B cell (primary cell): ENCODE results near the gene ZBTB48.

ENCODE experiments used
- EZH2 ChIP-seq: IDR thresholded peaks from 2 replicates; pipeline ENCODE4 v1.6.1; 2012; ENCODE audit warnings: borderline replicate concordance, low read depth, mild to moderate bottlenecking, moderate library complexity, low read length; ENCODE audit not compliant: insufficient read depth, poor library complexity, severe bottlenecking
- TF ChIP-seq, protein P1 (sequence below): fragments of 200-600 bp; IDR thresholded peaks from one replicate; pipeline ENCODE4 v1.8.0; 2022; ENCODE audit warnings: antibody characterized with exemption, mild to moderate bottlenecking

DNA sequence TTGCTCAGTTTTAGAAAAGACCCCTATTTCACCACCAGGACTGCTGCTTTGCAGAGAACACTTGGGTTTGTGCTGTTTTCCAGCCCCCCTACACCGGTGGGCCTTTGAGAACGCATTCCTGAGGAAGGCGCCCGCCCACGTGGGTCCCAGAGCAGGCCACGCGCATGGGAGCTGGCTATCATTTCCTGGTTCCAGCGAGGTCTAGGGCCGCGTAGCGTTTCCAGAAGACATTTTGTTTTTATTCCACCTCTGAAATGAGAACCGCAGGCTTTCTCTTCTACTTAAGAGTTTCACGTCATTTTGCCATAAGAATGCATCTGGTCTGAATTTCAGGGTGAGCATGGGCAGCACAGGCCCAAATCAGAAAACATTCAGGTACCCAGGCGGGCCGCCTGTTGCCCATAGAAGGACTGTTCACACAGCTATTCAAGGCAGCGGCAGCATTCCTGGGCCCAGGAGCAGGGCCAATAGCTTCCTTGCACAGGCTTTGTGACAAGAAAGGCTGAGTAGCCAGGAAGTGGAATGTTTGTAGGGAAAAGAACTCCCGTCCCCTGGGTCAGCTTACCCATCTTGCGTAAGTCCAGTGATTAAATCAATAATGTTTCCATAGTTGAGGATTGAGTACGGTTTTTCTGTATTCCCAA is 24.2 kb downstream of the ZBTB48 start:
- no peak for TF ChIP-seq EZH2
- TF ChIP-seq, protein P1, sequence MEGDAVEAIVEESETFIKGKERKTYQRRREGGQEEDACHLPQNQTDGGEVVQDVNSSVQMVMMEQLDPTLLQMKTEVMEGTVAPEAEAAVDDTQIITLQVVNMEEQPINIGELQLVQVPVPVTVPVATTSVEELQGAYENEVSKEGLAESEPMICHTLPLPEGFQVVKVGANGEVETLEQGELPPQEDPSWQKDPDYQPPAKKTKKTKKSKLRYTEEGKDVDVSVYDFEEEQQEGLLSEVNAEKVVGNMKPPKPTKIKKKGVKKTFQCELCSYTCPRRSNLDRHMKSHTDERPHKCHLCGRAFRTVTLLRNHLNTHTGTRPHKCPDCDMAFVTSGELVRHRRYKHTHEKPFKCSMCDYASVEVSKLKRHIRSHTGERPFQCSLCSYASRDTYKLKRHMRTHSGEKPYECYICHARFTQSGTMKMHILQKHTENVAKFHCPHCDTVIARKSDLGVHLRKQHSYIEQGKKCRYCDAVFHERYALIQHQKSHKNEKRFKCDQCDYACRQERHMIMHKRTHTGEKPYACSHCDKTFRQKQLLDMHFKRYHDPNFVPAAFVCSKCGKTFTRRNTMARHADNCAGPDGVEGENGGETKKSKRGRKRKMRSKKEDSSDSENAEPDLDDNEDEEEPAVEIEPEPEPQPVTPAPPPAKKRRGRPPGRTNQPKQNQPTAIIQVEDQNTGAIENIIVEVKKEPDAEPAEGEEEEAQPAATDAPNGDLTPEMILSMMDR, result no peak
